ENCODE measurements around the gene HTN3. TPM values are rescaled to one million over a fixed set of nuclear protein-coding genes. Genes with fewer than 3 reads are reported as not detected.

Gene HTN3
- polyA plus RNA-seq, 2 donors = not detected

DNA sequence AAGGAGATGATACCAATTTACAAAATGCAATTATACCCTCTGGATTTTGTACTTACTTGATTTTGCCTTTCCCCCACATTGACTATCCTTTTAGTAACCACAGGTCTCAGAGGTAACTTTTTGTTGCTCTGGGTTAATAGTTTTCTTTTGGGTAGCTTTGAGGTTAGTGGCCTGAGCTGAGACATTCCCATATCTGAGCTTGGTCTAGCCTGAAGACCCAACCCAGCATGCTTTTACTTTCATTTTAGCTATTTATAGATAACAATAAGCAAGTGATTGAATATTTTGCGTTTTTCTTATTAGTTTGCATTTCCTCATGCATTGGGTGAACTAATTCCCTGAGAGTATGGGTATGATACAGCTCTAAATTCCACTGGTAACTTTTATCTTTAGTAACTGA, 33.7 kb downstream of the HTN3 start:
- no peaks in the 10 kb centered on the region for H3K36me3 ChIP-seq (ENCODE audit: control insufficient read depth in 2 of 2, insufficient read depth in 2 of 2, low read length in 1 of 2)
- no peaks in the 10 kb centered on the region for H3K4me1 ChIP-seq (ENCODE audit: control insufficient read depth in 2 of 2, insufficient read depth in 2 of 2, low read length in 1 of 2)
- 59 to 64% methylated on average over 1 of the region's 1 CpG for WGBS, 2 donors
- H3K9me3 ChIP-seq (ENCODE audit: control insufficient read depth in 2 of 2, insufficient read depth in 1 of 2, low read depth in 1 of 2, low read length in 1 of 2) = no peaks in the 10 kb centered on the region
- no peak overlapping the region for H3K4me3 ChIP-seq (ENCODE audit: low read depth in 1 of 2, low read length in 2 of 2)
- H3K27ac ChIP-seq (ENCODE audit: low read depth in 2 of 2, low read length in 1 of 2) = no peak overlapping the region
- H3K27me3 ChIP-seq (ENCODE audit: control insufficient read depth in 1 of 2, insufficient read depth in 2 of 2, low read length in 2 of 2) = no peaks in the 10 kb centered on the region

GRCh38 chr4:70080205-70080604, 51.9 kb downstream of the HTN3 start:
- Histone ChIP-seq H3K4me1 (ENCODE audit: control insufficient read depth in 2 of 2, insufficient read depth in 2 of 2, low read length in 1 of 2) (no peaks in the 10 kb centered on the region), H3K9me3 (ENCODE audit: control insufficient read depth in 2 of 2, insufficient read depth in 1 of 2, low read depth in 1 of 2, low read length in 1 of 2) (no peaks in the 10 kb centered on the region), H3K27ac (ENCODE audit: low read depth in 2 of 2, low read length in 1 of 2) (no peak overlapping the region), H3K4me3 (ENCODE audit: low read depth in 1 of 2, low read length in 2 of 2) (no peak overlapping the region), H3K27me3 (ENCODE audit: control insufficient read depth in 1 of 2, insufficient read depth in 2 of 2, low read length in 2 of 2) (no peaks in the 10 kb centered on the region), H3K36me3 (ENCODE audit: control insufficient read depth in 2 of 2, insufficient read depth in 2 of 2, low read length in 1 of 2) (no peaks in the 10 kb centered on the region)
- 73 to 80% methylated on average over 1 of the region's 1 CpG for WGBS, 2 donors

Other genes with a start within 250 kb of the HTN3 start
- under 1 TPM; 0.10 to 0.35 TPM for gene SULT1E1, start 168.3 kb upstream of the HTN3 start, polyA plus RNA-seq
- not detected for gene CSN1S1, start 97.4 kb upstream of the HTN3 start, polyA plus RNA-seq
- gene CSN2, start 62.7 kb upstream of the HTN3 start, polyA plus RNA-seq = not detected
- gene STATH, start 32.5 kb upstream of the HTN3 start, polyA plus RNA-seq = under 1 TPM in 1 of 2 donors, not detected in 1; 0.07 TPM
- not detected for gene HTN1, start 22.0 kb downstream of the HTN3 start, polyA plus RNA-seq
- gene PRR27, start 125.8 kb downstream of the HTN3 start, polyA plus RNA-seq = not detected
- under 1 TPM in 1 of 2 donors, not detected in 1; 0.08 TPM for gene ODAM, start 167.3 kb downstream of the HTN3 start, polyA plus RNA-seq
- gene FDCSP, start 197.7 kb downstream of the HTN3 start, polyA plus RNA-seq = under 1 TPM; 0.29 to 0.75 TPM
- not detected for gene CSN3, start 214.1 kb downstream of the HTN3 start, polyA plus RNA-seq